GM18909 (cell line): ENCODE measurements around the gene LHB.

Experiments used
- ATAC-seq: cut with Tn5 transposase; IDR thresholded peaks from one replicate; pipeline ENCODE4 v1.9.1; 2021; ENCODE audit warnings: mild to moderate bottlenecking; ENCODE audit not compliant: unreplicated experiment, poor library complexity

LHB gene

GRCh38 chr19:48987323-48987722, 29.6 kb downstream of the LHB start:
- no peak for ATAC-seq

GRCh38 chr19:48986211-48986610, 30.7 kb downstream of the LHB start:
- no peak for ATAC-seq

GRCh38 chr19:48985711-48986110, 31.2 kb downstream of the LHB start:
- ATAC-seq = no peak

- ATAC-seq = no peak
Observed at GRCh38 chr19:48982280-48982679, 34.6 kb downstream of the LHB start.

GRCh38 chr19:48977061-48977460, 39.8 kb downstream of the LHB start:
- no peak for ATAC-seq

- no peak for ATAC-seq
Observed at GRCh38 chr19:48975947-48976847, 40.7 kb downstream of the LHB start.

- ATAC-seq = no peak
Observed at GRCh38 chr19:48970923-48971395, 45.9 kb downstream of the LHB start.

- no peak for ATAC-seq
Observed at GRCh38 chr19:48970139-48970766, 46.6 kb downstream of the LHB start.

GRCh38 chr19:48969276-48970138, 47.4 kb downstream of the LHB start:
- no peak for ATAC-seq

GRCh38 chr19:48968813-48969218, 48.1 kb downstream of the LHB start:
- no peak for ATAC-seq

- ATAC-seq = no peak
Observed at GRCh38 chr19:48968179-48968661, 48.7 kb downstream of the LHB start.

- ATAC-seq = no peak
Observed at GRCh38 chr19:48967346-48968178, 49.3 kb downstream of the LHB start.

- ATAC-seq = no peak
Observed at GRCh38 chr19:48966541-48967345, 50.1 kb downstream of the LHB start.
